ENCODE measurements around the gene RTBDN.

GRCh38 chr19:12789904-12790619 lies 44.3 kb downstream of the RTBDN start:
- TF ChIP-seq GATA3 (IDR thresholded peaks at IDR 0.05; ENCODE audit: low read depth, low read length) = no peak
- no peak for TF ChIP-seq GATA2 (IDR thresholded peaks at IDR 0.05; ENCODE audit: low read depth, low read length)

Measured in SH-SY5Y (cell line).